HepG2 (cell line): ENCODE measurements around the gene OASL. TPM values are rescaled to one million over a fixed set of nuclear protein-coding genes. Genes with fewer than 3 reads are reported as not detected.
A peak's percentile ranks its signal among the peaks of the same experiment; 100 is the strongest.

Experiments
- ATAC-seq: fragments of 200-7000 bp; cut with Tn5 transposase; 3 replicates; pipeline ENCODE4 v1.9.1; 2020; ENCODE audit warnings: mild to moderate bottlenecking, moderate library complexity
- BruUV-seq: library from RNA; stranded (reverse); fragments of 400-500 nt; replicated peaks from 2 replicates; lab custom pipeline; 2021; lab: Mats Ljungman, UMichigan
- CTCF ChIA-PET: fragments of 300-600 bp; formaldehyde crosslinking; extraction: SDS; loops from one replicate; lab custom pipeline; 2021; ENCODE audit warnings: low total read pairs, inconsistent platforms, low intra/inter-chr PET ratio; lab: Yijun Ruan, JAX
- POLR2A ChIA-PET: fragments of 350-600 bp; sonication (Branson Sonifier 250); formaldehyde crosslinking; loops from one replicate; lab custom pipeline; 2020; ENCODE audit warnings: antibody characterized with exemption, inconsistent platforms; lab: Yijun Ruan, JAX
- DNase-seq: peaks from one replicate; pipeline ENCODE4 v3.0.0-alpha.2; 2015; ENCODE audit warnings: low spot score
- FAIRE-seq: peaks from 3 replicates; lab custom pipeline; 2011; peaks lifted over from hg19 to GRCh38; lab: Jason Lieb, UNC
- H2AFZ ChIP-seq: one replicate; pipeline ENCODE4 v1.6.1; 2011; ENCODE audit warnings: low read length, inconsistent platforms
- H3K27ac ChIP-seq: fragments of 300-600 bp; 3 replicates; pipeline ENCODE4 v1.8.0; 2011; ENCODE audit warnings: mixed run types, mild to moderate bottlenecking, mixed read lengths, low read length, inconsistent platforms; ENCODE audit not compliant: insufficient read depth; ENCODE audit errors: extremely low read length
- H3K27me3 ChIP-seq, 2 experiments: fragments of 200-600 bp in 1 of 2; 2 replicates in 1 of 2; 3 replicates in 1 of 2; pipeline versions ENCODE4 v1.6.0 to v1.8.0; 2011; ENCODE audit warnings: low read length in 2 of 2, mild to moderate bottlenecking in 2 of 2, moderate library complexity in 2 of 2, inconsistent platforms in 1 of 2; ENCODE audit not compliant: insufficient read depth in 2 of 2, control insufficient read depth in 1 of 2
- H3K36me3 ChIP-seq, 2 experiments: fragments of 200-600 bp in 1 of 2; replicated peaks in 1 of 2; 2 replicates in 1 of 2; 3 replicates in 1 of 2; pipeline versions ENCODE4 v1.5.1 to v1.8.0; 2011; ENCODE audit warnings: low read length in 2 of 2, inconsistent platforms in 1 of 2; ENCODE audit not compliant: insufficient read depth in 2 of 2, control insufficient read depth in 1 of 2
- H3K4me1 ChIP-seq: 2 replicates; pipeline ENCODE4 v1.5.1; 2012; ENCODE audit warnings: low read length, inconsistent platforms; ENCODE audit not compliant: insufficient read depth
- H3K4me2 ChIP-seq: 2 replicates; pipeline ENCODE4 v1.6.0; 2011; ENCODE audit warnings: low read depth, low read length, inconsistent platforms
- H3K4me3 ChIP-seq, 3 experiments: fragments of 200-600 bp in 1 of 3; sonication (generic), shearing (Covaris generic) in 1 of 3; replicated peaks in 1 of 3; 2 replicates each; pipeline ENCODE4 v1.5.1; 2011 to 2016; ENCODE audit warnings: low read length in 3 of 3, inconsistent platforms in 2 of 3, low read depth in 2 of 3, mild to moderate bottlenecking in 2 of 3, control low read depth in 1 of 3, mixed read lengths in 1 of 3; ENCODE audit not compliant: insufficient read depth in 1 of 3
- H3K79me2 ChIP-seq: one replicate; pipeline ENCODE4 v1.6.1; 2011; ENCODE audit warnings: low read length, inconsistent platforms; ENCODE audit not compliant: insufficient read depth
- H3K9ac ChIP-seq: 2 replicates; pipeline ENCODE4 v1.6.0; 2011; ENCODE audit warnings: mild to moderate bottlenecking, low read depth, low read length, inconsistent platforms; ENCODE audit not compliant: insufficient read depth
- H3K9me3 ChIP-seq: 2 replicates; pipeline ENCODE4 v1.5.1; 2012; ENCODE audit warnings: mild to moderate bottlenecking, low read length
- H4K20me1 ChIP-seq: 2 replicates; pipeline ENCODE4 v1.6.0; 2011; ENCODE audit warnings: inconsistent platforms, mild to moderate bottlenecking, low read length, moderate library complexity; ENCODE audit not compliant: insufficient read depth
- ATF1 ChIP-seq: IDR thresholded peaks from 2 replicates; pipeline ENCODE4 v1.6.1; 2016; ENCODE audit warnings: mild to moderate bottlenecking, control low read depth
- EHMT2 ChIP-seq: fragments of 200-600 bp; sonication (generic); IDR thresholded peaks from 2 replicates; pipeline ENCODE4 v1.7.0; 2017; ENCODE audit warnings: antibody characterized with exemption, low read depth, low read length, borderline replicate concordance
- GABPA ChIP-seq, 2 experiments: IDR thresholded peaks; 2 replicates each; pipeline ENCODE4 v1.6.1; 2011 to 2016; ENCODE audit warnings: low read depth in 2 of 2, low read length in 1 of 2, missing biosample characterization in 1 of 2, missing genetic modification characterization in 1 of 2
- HCFC1 ChIP-seq: fragments of 150-350 bp; IDR thresholded peaks from 2 replicates; pipeline ENCODE4 v1.6.1; 2014; ENCODE audit warnings: low read depth, low read length
- MLLT10 ChIP-seq: sonication (generic); formaldehyde crosslinking; IDR thresholded peaks from 2 replicates; pipeline ENCODE4 v1.4.0; 2020; ENCODE audit warnings: missing genetic modification reagents
- MZF1 ChIP-seq: sonication (generic); formaldehyde crosslinking; IDR thresholded peaks from 2 replicates; pipeline ENCODE4 v1.8.1; 2023; ENCODE audit warnings: mild to moderate bottlenecking, missing genetic modification reagents, borderline replicate concordance
- RELA ChIP-seq: sonication (generic); formaldehyde crosslinking; IDR thresholded peaks from 2 replicates; pipeline ENCODE4 v1.4.0; 2020; ENCODE audit warnings: missing genetic modification reagents
- ZC3H4 ChIP-seq: sonication (generic); formaldehyde crosslinking; IDR thresholded peaks from 2 replicates; pipeline ENCODE4 v1.4.0; 2020; ENCODE audit warnings: missing genetic modification reagents, borderline replicate concordance
- ZNF24 ChIP-seq: fragments of 450-650 bp; IDR thresholded peaks from 2 replicates; pipeline ENCODE4 v1.6.1; 2017; ENCODE audit warnings: antibody characterized with exemption, mild to moderate bottlenecking
- ZNF354B ChIP-seq: sonication (generic); formaldehyde crosslinking; IDR thresholded peaks from 2 replicates; pipeline ENCODE4 v1.8.0; 2022; ENCODE audit warnings: mild to moderate bottlenecking, missing genetic modification reagents
- WGBS: methylation state at CpG from one replicate; pipeline ENCODE4 v1.1.6; 2017; ENCODE audit warnings: low lambda C conversion rate; 5-methylcytosine and 5-hydroxymethylcytosine counted together
- in situ Hi-C: cut with HindIII; loops from 2 replicates; pipeline ENCODE4 v1.10.0; 2017; ENCODE audit warnings: low pct_unique_long_range_greater_than_20kb; ENCODE audit not compliant: extremely low pct_ligation_motif_present
- intact Hi-C: fragments of 100-400 bp; cut with micrococcal nuclease; formaldehyde crosslinking; loops from one replicate; pipeline ENCODE4 v1.10.0; 2022; ENCODE audit not compliant: unreplicated experiment
- polyA plus RNA-seq, 8 experiments: library from polyadenylated mRNA; depleted of rRNA in 3 of 8; stranded (reverse) in 7 of 8; unstranded in 1 of 8; fragments of >200 nt; fragmentation: Illumina TruSeq in 4 of 8; extraction: Trizol in 4 of 8; gene quantifications; 2 replicates each; pipeline versions ENCODE4 v1.2.1 to v1.2.3, GENCODE V29; 2011 to 2016; ENCODE audit warnings: low read depth in 4 of 8, missing spikeins in 1 of 8, mixed read lengths in 1 of 8; ENCODE audit not compliant: insufficient read depth in 1 of 8
- total RNA-seq, 5 experiments: library from RNA; depleted of rRNA; stranded (reverse); fragments of >200 nt; fragmentation: Illumina TruSeq; extraction: Trizol; gene quantifications; 2 replicates each; pipeline ENCODE4 v1.2.3, GENCODE V29; 2016; ENCODE audit warnings: low read depth in 1 of 5
- TF ChIP-seq, protein P1 (sequence below): sonication (generic); formaldehyde crosslinking; IDR thresholded peaks from 2 replicates; pipeline ENCODE4 v1.5.0; 2020; ENCODE audit warnings: mild to moderate bottlenecking, missing genetic modification reagents, borderline replicate concordance
- TF ChIP-seq, protein P2 (sequence below): IDR thresholded peaks from 2 replicates; pipeline ENCODE4 v1.6.1; 2018; ENCODE audit warnings: missing genetic modification reagents, mild to moderate bottlenecking, missing compliant biosample characterization
- TF ChIP-seq, protein P3 (sequence below): sonication (generic); formaldehyde crosslinking; IDR thresholded peaks from 2 replicates; pipeline ENCODE4; 2020; ENCODE audit warnings: missing genetic modification reagents, mild to moderate bottlenecking, borderline replicate concordance

OASL gene
- total and polyA plus RNA-seq, 2 of the 13 experiments (the other 11 are each of a cell fraction or from before 2014, with no cell fraction given), result 0.11 to 0.22 TPM

DNA sequence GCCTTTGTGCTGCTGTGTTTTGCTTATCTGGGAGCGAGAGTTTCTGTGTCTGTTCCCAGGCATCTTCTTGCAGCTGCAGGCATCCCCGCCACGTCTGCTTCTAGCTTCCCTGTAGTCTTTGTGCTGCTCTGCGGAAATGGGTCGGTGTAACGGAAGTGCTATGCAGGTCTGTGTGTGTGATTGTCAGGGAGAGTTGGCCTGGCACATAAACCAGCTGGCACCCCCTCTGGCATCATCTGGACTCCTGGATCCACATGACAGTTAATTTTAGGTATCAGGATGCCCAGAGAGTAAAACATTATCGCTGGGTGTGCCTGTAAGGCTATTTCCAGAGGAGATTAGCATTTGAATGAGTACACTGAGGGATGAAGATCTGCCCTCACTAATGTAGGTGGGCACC lies 9.4 kb upstream of the OASL start:
- intact Hi-C loops, result no loop called here
- TF ChIP-seq EHMT2 (no peak), HCFC1 (no peak), RELA (CRISPR knock-in tag) (no peak), MZF1 (CRISPR knock-in tag) (no peak), ZNF354B (CRISPR knock-in tag) (no peak), MLLT10 (no peak), ZC3H4 (CRISPR knock-in tag) (no peak), GABPA (IDR thresholded peaks at IDR 0.05; ENCODE audit: low read depth, low read length) (no peak), GABPA (CRISPR knock-in tag; IDR thresholded peaks at IDR 0.05; ENCODE audit: low read depth) (no peak), ATF1 (no peak), ZNF24 (no peak)
- TF ChIP-seq, protein P1, sequence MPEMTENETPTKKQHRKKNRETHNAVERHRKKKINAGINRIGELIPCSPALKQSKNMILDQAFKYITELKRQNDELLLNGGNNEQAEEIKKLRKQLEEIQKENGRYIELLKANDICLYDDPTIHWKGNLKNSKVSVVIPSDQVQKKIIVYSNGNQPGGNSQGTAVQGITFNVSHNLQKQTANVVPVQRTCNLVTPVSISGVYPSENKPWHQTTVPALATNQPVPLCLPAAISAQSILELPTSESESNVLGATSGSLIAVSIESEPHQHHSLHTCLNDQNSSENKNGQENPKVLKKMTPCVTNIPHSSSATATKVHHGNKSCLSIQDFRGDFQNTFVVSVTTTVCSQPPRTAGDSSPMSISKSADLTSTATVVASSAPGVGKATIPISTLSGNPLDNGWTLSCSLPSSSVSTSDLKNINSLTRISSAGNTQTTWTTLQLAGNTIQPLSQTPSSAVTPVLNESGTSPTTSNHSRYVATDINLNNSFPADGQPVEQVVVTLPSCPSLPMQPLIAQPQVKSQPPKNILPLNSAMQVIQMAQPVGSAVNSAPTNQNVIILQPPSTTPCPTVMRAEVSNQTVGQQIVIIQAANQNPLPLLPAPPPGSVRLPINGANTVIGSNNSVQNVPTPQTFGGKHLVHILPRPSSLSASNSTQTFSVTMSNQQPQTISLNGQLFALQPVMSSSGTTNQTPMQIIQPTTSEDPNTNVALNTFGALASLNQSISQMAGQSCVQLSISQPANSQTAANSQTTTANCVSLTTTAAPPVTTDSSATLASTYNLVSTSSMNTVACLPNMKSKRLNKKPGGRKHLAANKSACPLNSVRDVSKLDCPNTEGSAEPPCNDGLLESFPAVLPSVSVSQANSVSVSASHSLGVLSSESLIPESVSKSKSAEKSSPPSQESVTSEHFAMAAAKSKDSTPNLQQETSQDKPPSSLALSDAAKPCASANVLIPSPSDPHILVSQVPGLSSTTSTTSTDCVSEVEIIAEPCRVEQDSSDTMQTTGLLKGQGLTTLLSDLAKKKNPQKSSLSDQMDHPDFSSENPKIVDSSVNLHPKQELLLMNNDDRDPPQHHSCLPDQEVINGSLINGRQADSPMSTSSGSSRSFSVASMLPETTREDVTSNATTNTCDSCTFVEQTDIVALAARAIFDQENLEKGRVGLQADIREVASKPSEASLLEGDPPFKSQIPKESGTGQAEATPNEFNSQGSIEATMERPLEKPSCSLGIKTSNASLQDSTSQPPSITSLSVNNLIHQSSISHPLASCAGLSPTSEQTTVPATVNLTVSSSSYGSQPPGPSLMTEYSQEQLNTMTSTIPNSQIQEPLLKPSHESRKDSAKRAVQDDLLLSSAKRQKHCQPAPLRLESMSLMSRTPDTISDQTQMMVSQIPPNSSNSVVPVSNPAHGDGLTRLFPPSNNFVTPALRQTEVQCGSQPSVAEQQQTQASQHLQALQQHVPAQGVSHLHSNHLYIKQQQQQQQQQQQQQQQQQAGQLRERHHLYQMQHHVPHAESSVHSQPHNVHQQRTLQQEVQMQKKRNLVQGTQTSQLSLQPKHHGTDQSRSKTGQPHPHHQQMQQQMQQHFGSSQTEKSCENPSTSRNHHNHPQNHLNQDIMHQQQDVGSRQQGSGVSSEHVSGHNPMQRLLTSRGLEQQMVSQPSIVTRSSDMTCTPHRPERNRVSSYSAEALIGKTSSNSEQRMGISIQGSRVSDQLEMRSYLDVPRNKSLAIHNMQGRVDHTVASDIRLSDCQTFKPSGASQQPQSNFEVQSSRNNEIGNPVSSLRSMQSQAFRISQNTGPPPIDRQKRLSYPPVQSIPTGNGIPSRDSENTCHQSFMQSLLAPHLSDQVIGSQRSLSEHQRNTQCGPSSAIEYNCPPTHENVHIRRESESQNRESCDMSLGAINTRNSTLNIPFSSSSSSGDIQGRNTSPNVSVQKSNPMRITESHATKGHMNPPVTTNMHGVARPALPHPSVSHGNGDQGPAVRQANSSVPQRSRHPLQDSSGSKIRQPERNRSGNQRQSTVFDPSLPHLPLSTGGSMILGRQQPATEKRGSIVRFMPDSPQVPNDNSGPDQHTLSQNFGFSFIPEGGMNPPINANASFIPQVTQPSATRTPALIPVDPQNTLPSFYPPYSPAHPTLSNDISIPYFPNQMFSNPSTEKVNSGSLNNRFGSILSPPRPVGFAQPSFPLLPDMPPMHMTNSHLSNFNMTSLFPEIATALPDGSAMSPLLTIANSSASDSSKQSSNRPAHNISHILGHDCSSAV, result no peak
- TF ChIP-seq, protein P2, sequence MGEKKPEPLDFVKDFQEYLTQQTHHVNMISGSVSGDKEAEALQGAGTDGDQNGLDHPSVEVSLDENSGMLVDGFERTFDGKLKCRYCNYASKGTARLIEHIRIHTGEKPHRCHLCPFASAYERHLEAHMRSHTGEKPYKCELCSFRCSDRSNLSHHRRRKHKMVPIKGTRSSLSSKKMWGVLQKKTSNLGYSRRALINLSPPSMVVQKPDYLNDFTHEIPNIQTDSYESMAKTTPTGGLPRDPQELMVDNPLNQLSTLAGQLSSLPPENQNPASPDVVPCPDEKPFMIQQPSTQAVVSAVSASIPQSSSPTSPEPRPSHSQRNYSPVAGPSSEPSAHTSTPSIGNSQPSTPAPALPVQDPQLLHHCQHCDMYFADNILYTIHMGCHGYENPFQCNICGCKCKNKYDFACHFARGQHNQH, result no peak
- TF ChIP-seq, protein P3, sequence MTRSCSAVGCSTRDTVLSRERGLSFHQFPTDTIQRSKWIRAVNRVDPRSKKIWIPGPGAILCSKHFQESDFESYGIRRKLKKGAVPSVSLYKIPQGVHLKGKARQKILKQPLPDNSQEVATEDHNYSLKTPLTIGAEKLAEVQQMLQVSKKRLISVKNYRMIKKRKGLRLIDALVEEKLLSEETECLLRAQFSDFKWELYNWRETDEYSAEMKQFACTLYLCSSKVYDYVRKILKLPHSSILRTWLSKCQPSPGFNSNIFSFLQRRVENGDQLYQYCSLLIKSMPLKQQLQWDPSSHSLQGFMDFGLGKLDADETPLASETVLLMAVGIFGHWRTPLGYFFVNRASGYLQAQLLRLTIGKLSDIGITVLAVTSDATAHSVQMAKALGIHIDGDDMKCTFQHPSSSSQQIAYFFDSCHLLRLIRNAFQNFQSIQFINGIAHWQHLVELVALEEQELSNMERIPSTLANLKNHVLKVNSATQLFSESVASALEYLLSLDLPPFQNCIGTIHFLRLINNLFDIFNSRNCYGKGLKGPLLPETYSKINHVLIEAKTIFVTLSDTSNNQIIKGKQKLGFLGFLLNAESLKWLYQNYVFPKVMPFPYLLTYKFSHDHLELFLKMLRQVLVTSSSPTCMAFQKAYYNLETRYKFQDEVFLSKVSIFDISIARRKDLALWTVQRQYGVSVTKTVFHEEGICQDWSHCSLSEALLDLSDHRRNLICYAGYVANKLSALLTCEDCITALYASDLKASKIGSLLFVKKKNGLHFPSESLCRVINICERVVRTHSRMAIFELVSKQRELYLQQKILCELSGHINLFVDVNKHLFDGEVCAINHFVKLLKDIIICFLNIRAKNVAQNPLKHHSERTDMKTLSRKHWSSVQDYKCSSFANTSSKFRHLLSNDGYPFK, result no peak

More for the DNA sequence above, 9.4 kb upstream of the OASL start:
- POLR2A ChIA-PET, result no interaction called here
- 0 out of 5 replicates have a peak, but pooled peaks cover 0 to 3% of the 10 kb centered on the region in 2 experiments for H3K27me3 ChIP-seq
- ATAC-seq (no peak), DNase-seq (no peak), FAIRE-seq (no peak)
- WGBS, result 39% methylated on average over 6 of the region's 7 CpGs
- 0 out of 2 replicates have a peak overlapping the region, but pooled peaks have one; percentile 2 for H3K4me2 ChIP-seq
- H3K9ac ChIP-seq, result no peak overlapping the region
- H3K79me2 ChIP-seq, result no peaks in the 10 kb centered on the region
- in situ Hi-C loops, result no loop called here
- CTCF ChIA-PET, result no interaction called here
- no peaks in the 10 kb centered on the region for H3K9me3 ChIP-seq
- H3K4me3 ChIP-seq, result no peak overlapping the region
- no peak overlapping the region for H2AFZ ChIP-seq
- no peak overlapping the region for H3K27ac ChIP-seq
- H4K20me1 ChIP-seq, result no peaks in the 10 kb centered on the region
- no TSS peak for BruUV-seq
- 0 out of 2 replicates have a peak, but pooled peaks cover 7% of the 10 kb centered on the region for H3K4me1 ChIP-seq
- H3K36me3 ChIP-seq, result no peaks in the 10 kb centered on the region
